ENCODE measurements around the gene PEX11G. TPM values are rescaled to one million over a fixed set of nuclear protein-coding genes. Genes with fewer than 3 reads are reported as not detected.

PEX11G gene
- total and polyA plus RNA-seq, 9 of the 15 experiments (the other 6 are each of a cell fraction or from before 2014, with no cell fraction given), result 0.07 to 3.2 (median 0.70) TPM; not detected in 1

- TF ChIP-seq ZMIZ1 (IDR thresholded peaks at IDR 0.05; ENCODE audit: low read depth in 2 of 2, low read length in 2 of 2), result peak in 1 of 2 experiments; percentile 58; a peak in 1 of 4 replicates
- no peak for TF ChIP-seq NFIX (CRISPR knock-in tag; IDR thresholded peaks at IDR 0.05; ENCODE audit: low read depth)
- TF ChIP-seq ZNF699 (CRISPR knock-in tag; IDR thresholded peaks at IDR 0.05; ENCODE audit: insufficient replicate concordance), result no peak
- TF ChIP-seq FOXK1 (CRISPR knock-in tag; IDR thresholded peaks at IDR 0.05; ENCODE audit: borderline replicate concordance), result no peak
- TF ChIP-seq ZNF280A (IDR thresholded peaks at IDR 0.05; ENCODE audit: low read depth, partially characterized antibody), result no peak
- TF ChIP-seq ZNF224 (CRISPR knock-in tag; IDR thresholded peaks at IDR 0.05), result 0 out of 2 replicates have a peak, but pooled peaks have one; percentile 53
- TF ChIP-seq ZNF143 (CRISPR knock-in tag; IDR thresholded peaks at IDR 0.05), result peak; percentile 100
- TF ChIP-seq E2F1 (CRISPR knock-in tag; IDR thresholded peaks at IDR 0.05), result no peak
- no peak for TF ChIP-seq KLF6 (CRISPR knock-in tag; IDR thresholded peaks at IDR 0.05; ENCODE audit: borderline replicate concordance)
- peak; percentile 96 for TF ChIP-seq FOXP4 (CRISPR knock-in tag; IDR thresholded peaks at IDR 0.05; ENCODE audit: borderline replicate concordance)
- TF ChIP-seq BACH1 (tag; IDR thresholded peaks at IDR 0.05), result no peak
- TF ChIP-seq ZNF589 (CRISPR knock-in tag; IDR thresholded peaks at IDR 0.05; ENCODE audit: low read depth), result no peak
- TF ChIP-seq, protein P1, sequence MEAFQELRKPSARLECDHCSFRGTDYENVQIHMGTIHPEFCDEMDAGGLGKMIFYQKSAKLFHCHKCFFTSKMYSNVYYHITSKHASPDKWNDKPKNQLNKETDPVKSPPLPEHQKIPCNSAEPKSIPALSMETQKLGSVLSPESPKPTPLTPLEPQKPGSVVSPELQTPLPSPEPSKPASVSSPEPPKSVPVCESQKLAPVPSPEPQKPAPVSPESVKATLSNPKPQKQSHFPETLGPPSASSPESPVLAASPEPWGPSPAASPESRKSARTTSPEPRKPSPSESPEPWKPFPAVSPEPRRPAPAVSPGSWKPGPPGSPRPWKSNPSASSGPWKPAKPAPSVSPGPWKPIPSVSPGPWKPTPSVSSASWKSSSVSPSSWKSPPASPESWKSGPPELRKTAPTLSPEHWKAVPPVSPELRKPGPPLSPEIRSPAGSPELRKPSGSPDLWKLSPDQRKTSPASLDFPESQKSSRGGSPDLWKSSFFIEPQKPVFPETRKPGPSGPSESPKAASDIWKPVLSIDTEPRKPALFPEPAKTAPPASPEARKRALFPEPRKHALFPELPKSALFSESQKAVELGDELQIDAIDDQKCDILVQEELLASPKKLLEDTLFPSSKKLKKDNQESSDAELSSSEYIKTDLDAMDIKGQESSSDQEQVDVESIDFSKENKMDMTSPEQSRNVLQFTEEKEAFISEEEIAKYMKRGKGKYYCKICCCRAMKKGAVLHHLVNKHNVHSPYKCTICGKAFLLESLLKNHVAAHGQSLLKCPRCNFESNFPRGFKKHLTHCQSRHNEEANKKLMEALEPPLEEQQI (IDR thresholded peaks at IDR 0.05), result no peak
- TF ChIP-seq DPF2 (IDR thresholded peaks at IDR 0.05), result no peak; the same call in 1 of the 2 replicates
These were observed 46.5 kb upstream of the PEX11G start, which contains the start of gene PNPLA6 (continued) for GRCh38 chr19:7535047-7535997.

Measured in K562 (cell line).